ENCODE data around the gene PPIF.

Gene PPIF

DNA sequence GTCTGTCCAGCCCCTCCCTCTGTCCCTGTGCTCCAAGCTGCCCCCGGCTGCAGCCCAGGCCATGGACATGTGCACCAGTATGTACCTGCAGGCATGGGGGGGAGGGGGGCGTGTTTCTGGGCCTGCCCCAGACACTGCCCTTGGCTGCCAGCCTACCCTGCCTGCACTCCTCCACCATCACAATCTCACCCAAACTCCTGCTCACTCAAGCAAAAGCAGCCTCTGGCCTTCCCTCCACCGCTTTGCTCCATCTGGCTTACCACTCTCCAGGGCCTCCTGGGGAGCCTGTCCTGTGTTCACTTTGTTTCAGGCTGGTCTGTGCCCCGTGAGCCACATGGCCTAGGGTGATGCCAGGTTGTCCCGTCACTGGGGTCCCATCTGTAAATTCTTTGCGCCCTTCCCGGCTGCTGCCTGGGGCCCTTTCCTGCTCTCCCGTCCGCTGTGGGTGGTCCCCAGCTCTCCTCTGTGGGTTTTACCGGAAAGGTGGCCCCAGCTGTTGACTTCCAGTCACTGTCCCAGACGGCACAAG, 33.3 kb upstream of the PPIF start:
- no peak for DNase-seq (ENCODE audit: low read depth)
- TF ChIP-seq, protein P1, sequence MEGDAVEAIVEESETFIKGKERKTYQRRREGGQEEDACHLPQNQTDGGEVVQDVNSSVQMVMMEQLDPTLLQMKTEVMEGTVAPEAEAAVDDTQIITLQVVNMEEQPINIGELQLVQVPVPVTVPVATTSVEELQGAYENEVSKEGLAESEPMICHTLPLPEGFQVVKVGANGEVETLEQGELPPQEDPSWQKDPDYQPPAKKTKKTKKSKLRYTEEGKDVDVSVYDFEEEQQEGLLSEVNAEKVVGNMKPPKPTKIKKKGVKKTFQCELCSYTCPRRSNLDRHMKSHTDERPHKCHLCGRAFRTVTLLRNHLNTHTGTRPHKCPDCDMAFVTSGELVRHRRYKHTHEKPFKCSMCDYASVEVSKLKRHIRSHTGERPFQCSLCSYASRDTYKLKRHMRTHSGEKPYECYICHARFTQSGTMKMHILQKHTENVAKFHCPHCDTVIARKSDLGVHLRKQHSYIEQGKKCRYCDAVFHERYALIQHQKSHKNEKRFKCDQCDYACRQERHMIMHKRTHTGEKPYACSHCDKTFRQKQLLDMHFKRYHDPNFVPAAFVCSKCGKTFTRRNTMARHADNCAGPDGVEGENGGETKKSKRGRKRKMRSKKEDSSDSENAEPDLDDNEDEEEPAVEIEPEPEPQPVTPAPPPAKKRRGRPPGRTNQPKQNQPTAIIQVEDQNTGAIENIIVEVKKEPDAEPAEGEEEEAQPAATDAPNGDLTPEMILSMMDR (conservative IDR thresholded peaks at IDR 0.05; ENCODE audit: low read depth, low read length) = no peak

DNA sequence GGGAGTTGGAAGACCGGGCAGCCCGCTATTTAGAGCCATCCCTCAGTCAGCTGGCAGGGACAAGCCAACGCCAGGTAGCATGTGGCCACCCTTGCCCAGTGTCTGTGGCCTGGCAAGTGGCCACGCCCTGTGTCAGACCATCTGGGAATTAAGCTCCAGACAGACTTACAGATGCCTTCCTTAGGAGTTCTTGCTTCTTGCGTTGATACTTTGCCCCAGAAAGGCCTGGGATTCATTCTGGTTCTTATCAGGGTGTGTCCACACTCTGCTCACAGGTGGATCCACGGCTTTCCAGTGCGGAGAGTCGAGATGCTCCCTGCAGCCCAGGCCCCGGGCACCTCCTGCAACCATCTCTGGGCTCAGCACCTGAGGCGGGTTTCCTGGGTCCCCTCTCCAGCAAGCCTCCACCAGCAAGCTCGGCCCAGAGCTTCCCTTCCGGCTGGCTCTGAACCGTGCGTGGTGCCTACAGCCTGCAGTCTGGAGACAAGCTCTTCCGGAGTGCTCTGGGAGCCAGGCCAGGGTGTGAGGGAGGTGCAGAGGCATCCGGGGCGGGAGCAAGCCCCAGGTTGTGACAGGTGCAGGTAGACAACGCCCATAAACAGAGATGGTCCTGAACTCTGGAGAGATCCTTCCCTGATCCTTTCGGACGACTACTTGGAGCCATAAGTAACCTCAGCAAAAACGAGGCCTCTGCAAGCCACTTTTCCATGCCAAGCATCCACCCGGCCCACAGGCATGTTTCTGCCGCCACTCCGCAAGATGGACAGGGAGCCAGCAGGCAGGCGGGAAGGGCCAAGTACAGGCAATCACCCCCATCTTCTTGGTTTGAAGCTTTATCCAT, 32.3 kb upstream of the PPIF start:
- TF ChIP-seq, protein P1 (conservative IDR thresholded peaks at IDR 0.05; ENCODE audit: low read depth, low read length) = no peak

More for the DNA sequence above, 33.3 kb upstream of the PPIF start:
- no peak overlapping the region for H3K4me3 ChIP-seq (ENCODE audit: low read depth, low read length)

DNA sequence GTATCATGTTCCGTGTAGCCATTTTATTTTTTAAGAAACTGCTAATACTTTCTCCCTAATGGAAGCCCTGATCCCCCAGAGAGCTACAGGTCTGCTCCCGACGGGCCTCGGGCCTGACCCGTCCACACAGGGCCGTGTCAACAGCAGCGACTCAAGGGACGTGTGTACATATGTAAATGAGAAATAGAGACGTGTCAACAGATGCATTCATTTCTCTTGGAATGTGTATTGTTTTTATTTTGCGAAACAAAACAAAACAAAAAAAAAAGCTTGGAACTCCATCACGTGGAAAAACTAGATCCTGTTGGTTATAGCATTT, 31.7 kb upstream of the PPIF start:
- no peak overlapping the region for H3K4me3 ChIP-seq (ENCODE audit: low read depth, low read length)
- DNase-seq (ENCODE audit: low read depth) = no peak
- TF ChIP-seq, protein P1 (conservative IDR thresholded peaks at IDR 0.05; ENCODE audit: low read depth, low read length) = no peak

More for the DNA sequence above, 32.3 kb upstream of the PPIF start:
- no peak for DNase-seq (ENCODE audit: low read depth)
- H3K4me3 ChIP-seq (ENCODE audit: low read depth, low read length) = no peak overlapping the region

DNA sequence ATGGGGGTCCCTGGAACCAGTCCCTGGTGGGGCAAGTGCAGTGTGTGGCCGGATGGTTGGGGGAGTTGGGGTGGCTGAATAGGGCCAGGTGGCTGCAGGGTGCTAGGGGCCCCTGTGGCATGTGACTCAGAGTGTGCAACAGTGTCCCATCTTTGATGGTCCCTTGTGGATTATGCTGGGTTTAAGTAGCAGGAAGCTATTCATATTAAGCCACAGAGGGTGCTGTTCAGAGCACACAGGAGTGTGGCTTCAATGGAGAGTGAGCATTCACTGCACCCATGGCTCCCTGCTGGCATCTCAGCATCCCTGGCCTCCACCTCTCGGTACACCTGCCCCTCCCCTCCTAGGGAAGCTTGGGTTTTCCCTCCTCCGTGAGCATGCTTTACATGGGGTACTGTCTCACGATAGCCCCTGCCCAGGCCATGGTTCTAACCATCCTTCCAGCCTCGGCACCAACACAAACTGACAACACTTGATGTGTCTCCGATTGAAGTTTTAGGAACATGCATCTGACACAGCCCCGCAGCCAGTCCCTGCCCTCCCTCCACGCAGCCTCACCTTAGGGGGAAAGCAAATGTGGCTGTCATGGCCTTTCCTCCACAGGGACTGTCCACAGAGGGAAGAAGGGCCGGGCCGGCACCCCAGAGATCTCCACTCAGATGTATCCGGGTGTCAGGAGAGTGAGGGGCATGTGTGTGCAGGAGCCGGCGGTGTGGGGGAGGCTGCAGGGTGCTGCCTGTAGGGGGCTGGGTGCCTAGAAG, 30.4 kb upstream of the PPIF start:
- no peak overlapping the region for H3K4me3 ChIP-seq (ENCODE audit: low read depth, low read length)
- DNase-seq (ENCODE audit: low read depth) = peak; percentile 31
- TF ChIP-seq, protein P1 (conservative IDR thresholded peaks at IDR 0.05; ENCODE audit: low read depth, low read length) = no peak

DNA sequence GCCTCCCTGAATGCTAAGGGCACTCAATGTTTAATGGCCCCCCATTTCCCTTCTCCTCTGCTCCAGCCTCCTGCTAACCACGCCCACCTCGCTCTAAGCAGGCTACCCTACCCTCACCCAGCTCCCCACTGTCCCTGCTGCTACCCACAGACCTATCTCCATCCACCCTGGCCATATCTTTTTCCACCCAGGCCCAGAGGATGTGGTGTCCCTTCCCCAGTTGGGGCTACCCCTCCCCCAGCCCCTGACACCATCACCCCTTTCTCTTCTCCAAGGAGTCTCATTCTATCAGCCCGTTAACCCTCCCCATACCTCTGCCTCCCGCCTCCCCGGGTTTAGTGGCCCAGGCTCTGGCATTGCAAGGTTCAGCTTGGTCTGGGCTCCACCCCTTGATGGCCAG, 28.9 kb upstream of the PPIF start:
- DNase-seq (ENCODE audit: low read depth) = no peak
- H3K4me3 ChIP-seq (ENCODE audit: low read depth, low read length) = no peak overlapping the region
- TF ChIP-seq, protein P1 (conservative IDR thresholded peaks at IDR 0.05; ENCODE audit: low read depth, low read length) = no peak

DNA sequence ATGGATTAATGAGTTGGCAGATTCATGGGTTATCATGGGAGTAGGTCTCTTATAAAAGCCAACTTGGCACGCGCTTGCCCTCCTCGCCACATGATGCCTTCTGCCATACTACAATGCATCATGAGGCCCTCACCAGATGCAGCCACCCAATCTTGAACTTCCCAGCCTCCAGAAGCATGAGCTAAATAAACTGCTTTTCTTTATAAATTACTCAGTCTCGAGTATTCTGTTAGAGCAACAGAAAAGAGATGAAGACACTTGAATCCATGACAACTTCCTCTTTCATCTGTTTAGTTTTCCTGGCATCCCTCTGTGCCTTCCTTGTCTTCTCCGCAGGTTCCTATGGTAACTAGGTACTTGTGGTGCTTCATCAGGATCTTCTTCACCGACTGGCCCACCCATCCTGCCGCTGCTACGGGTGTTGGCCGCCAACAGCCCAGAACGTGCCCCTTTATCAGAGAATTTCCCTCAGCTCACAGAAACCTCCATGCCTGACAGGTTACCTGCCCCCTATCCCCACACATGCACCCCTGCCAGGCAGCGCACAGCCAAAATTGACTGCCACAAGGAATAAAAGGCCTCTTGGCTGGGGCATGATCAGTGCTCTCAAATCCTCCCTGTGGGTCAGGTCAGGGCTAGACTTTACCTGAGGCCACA, 28.0 kb upstream of the PPIF start:
- no peak for DNase-seq (ENCODE audit: low read depth)
- TF ChIP-seq, protein P1 (conservative IDR thresholded peaks at IDR 0.05; ENCODE audit: low read depth, low read length) = no peak
- no peak overlapping the region for H3K4me3 ChIP-seq (ENCODE audit: low read depth, low read length)

All from choroid plexus epithelial cell (primary cell).